CD8-positive, alpha-beta memory T cell (primary cell): Measurements from ENCODE around the gene ALDH1A1. TPM values are rescaled to one million over a fixed set of nuclear protein-coding genes. Genes with fewer than 3 reads are reported as not detected.

Experiments
- CTCF ChIA-PET: fragments of 350-600 bp; sonication (Branson Sonifier 250); formaldehyde crosslinking; loops from one replicate; lab custom pipeline; 2021; ENCODE audit warnings: antibody characterized with exemption; lab: Charles Lee
- POLR2A ChIA-PET: fragments of 350-600 bp; sonication (Branson Sonifier 250); formaldehyde crosslinking; loops from one replicate; lab custom pipeline; 2021; ENCODE audit warnings: antibody characterized with exemption; lab: Charles Lee
- DNase-seq, 5 donors: peaks; one replicate each; pipeline versions ENCODE4 v3.0.0 to v3.0.0-alpha.2; 2020 to 2022; ENCODE audit warnings: mixed read lengths in 1 of 5
- H3K27ac ChIP-seq: one replicate; pipeline ENCODE4 v1.7.0; 2013; ENCODE audit warnings: low read depth, mild to moderate bottlenecking, low read length, moderate library complexity
- H3K27me3 ChIP-seq: 2 replicates; pipeline ENCODE4 v1.7.0; 2013; ENCODE audit warnings: low read length, mild to moderate bottlenecking; ENCODE audit not compliant: insufficient read depth, poor library complexity, severe bottlenecking
- H3K36me3 ChIP-seq: 2 replicates; pipeline ENCODE4 v1.7.0; 2013; ENCODE audit warnings: mild to moderate bottlenecking, low read length, moderate library complexity; ENCODE audit not compliant: insufficient read depth
- H3K4me1 ChIP-seq: 2 replicates; pipeline ENCODE4 v1.7.0; 2013; ENCODE audit warnings: mild to moderate bottlenecking, low read length, moderate library complexity; ENCODE audit not compliant: insufficient read depth
- H3K4me3 ChIP-seq: 2 replicates; pipeline ENCODE4 v1.7.0; 2013; ENCODE audit warnings: mild to moderate bottlenecking, low read length
- H3K9me3 ChIP-seq: 2 replicates; pipeline ENCODE4 v1.7.0; 2013; ENCODE audit warnings: mild to moderate bottlenecking, low read length
- H3K27ac Mint-ChIP-seq, 8 donors: one replicate each; pipeline ENCODE4 v1.8.0; 2020 to 2021; ENCODE audit warnings: mixed read lengths in 8 of 8, mild to moderate bottlenecking in 6 of 8, inconsistent platforms in 3 of 8, moderate library complexity in 3 of 8
- H3K27me3 Mint-ChIP-seq, 2 donors: one replicate each; pipeline ENCODE4 v1.8.0; 2020 to 2021; ENCODE audit warnings: mixed read lengths in 2 of 2, mild to moderate bottlenecking in 1 of 2, moderate library complexity in 1 of 2
- H3K36me3 Mint-ChIP-seq, 3 donors: one replicate each; pipeline ENCODE4 v1.8.0; 2020 to 2021; ENCODE audit warnings: mixed read lengths in 3 of 3, inconsistent platforms in 1 of 3, mild to moderate bottlenecking in 1 of 3
- H3K4me1 Mint-ChIP-seq, 3 donors: one replicate each; pipeline ENCODE4 v1.8.0; 2020 to 2021; ENCODE audit warnings: mixed read lengths in 3 of 3, inconsistent platforms in 1 of 3, mild to moderate bottlenecking in 1 of 3
- H3K4me3 Mint-ChIP-seq, 7 donors: one replicate each; pipeline ENCODE4 v1.8.0; 2020 to 2021; ENCODE audit warnings: mixed read lengths in 7 of 7, mild to moderate bottlenecking in 6 of 7, moderate library complexity in 4 of 7, inconsistent platforms in 2 of 7
- H3K9me3 Mint-ChIP-seq, 5 donors: one replicate each; pipeline ENCODE4 v1.8.0; 2020 to 2022; ENCODE audit warnings: mixed read lengths in 5 of 5, mild to moderate bottlenecking in 3 of 5, moderate library complexity in 2 of 5, inconsistent platforms in 1 of 5
- polyA plus RNA-seq: library from polyadenylated mRNA; unstranded; fragments of 300-500 nt; fragmentation: Illumina TruSeq; gene quantifications from one replicate; pipeline ENCODE4 v1.2.3, GENCODE V29; 2021
- total RNA-seq, 2 experiments: library from RNA; stranded (reverse); gene quantifications; one replicate each; pipeline ENCODE4 v1.2.3, GENCODE V29; 2021

Gene ALDH1A1
- total and polyA plus RNA-seq, 3 experiments from 2014 or later, result 0.26 to 0.62 TPM; not detected in 1

- no peak overlapping the region for H3K27ac Mint-ChIP-seq
- POLR2A ChIA-PET, result no interaction called here
These were observed 29.4 kb upstream of the ALDH1A1 start for GRCh38 chr9:72982146-72982799.

GRCh38 chr9:72981433-72981832, 28.6 kb upstream of the ALDH1A1 start:
- CTCF ChIA-PET, result no interaction called here
- Histone ChIP-seq H3K4me3 (no peak overlapping the region), H3K27me3 (no peaks in the 10 kb centered on the region), H3K9me3 (no peaks in the 10 kb centered on the region), H3K36me3 (no peaks in the 10 kb centered on the region), H3K27ac (no peak overlapping the region), H3K4me1 (no peaks in the 10 kb centered on the region)
- no peak for DNase-seq
- Mint-ChIP-seq H3K36me3 (no peaks in the 10 kb centered on the region), H3K27me3 (peaks cover 2 to 3% of the 10 kb centered on the region in 2 donors), H3K27ac (no peak overlapping the region), H3K4me1 (no peaks in the 10 kb centered on the region), H3K9me3 (peaks cover 0 to 2% (median 0%) of the 10 kb centered on the region in 5 donors), H3K4me3 (no peak overlapping the region)
- POLR2A ChIA-PET, result no interaction called here

More at GRCh38 chr9:72982146-72982799, 29.4 kb upstream of the ALDH1A1 start:
- DNase-seq, result no peak
- Histone ChIP-seq H3K9me3 (no peaks in the 10 kb centered on the region), H3K27ac (no peak overlapping the region), H3K4me3 (no peak overlapping the region), H3K27me3 (no peaks in the 10 kb centered on the region), H3K4me1 (no peaks in the 10 kb centered on the region), H3K36me3 (no peaks in the 10 kb centered on the region)
- H3K4me1 Mint-ChIP-seq, result no peaks in the 10 kb centered on the region
- H3K27me3 Mint-ChIP-seq, result peaks cover 2 to 3% of the 10 kb centered on the region in 2 donors
- H3K36me3 Mint-ChIP-seq, result no peaks in the 10 kb centered on the region
- H3K9me3 Mint-ChIP-seq, result peaks cover 0 to 2% (median 0%) of the 10 kb centered on the region in 5 donors
- no peak overlapping the region for H3K4me3 Mint-ChIP-seq
- CTCF ChIA-PET, result no interaction called here

GRCh38 chr9:72980600-72981265, 27.9 kb upstream of the ALDH1A1 start:
- Mint-ChIP-seq H3K4me1 (no peaks in the 10 kb centered on the region), H3K36me3 (no peaks in the 10 kb centered on the region), H3K4me3 (no peak overlapping the region), H3K9me3 (peaks cover 0 to 2% (median 0%) of the 10 kb centered on the region in 5 donors), H3K27ac (no peak overlapping the region), H3K27me3 (peaks cover 2 to 3% of the 10 kb centered on the region in 2 donors)
- Histone ChIP-seq H3K4me3 (no peak overlapping the region), H3K27me3 (no peaks in the 10 kb centered on the region), H3K9me3 (no peaks in the 10 kb centered on the region), H3K27ac (no peak overlapping the region), H3K4me1 (no peaks in the 10 kb centered on the region), H3K36me3 (no peaks in the 10 kb centered on the region)
- ChIA-PET CTCF (no interaction called here), POLR2A (no interaction called here)
- no peak for DNase-seq

GRCh38 chr9:72980183-72980582, 27.3 kb upstream of the ALDH1A1 start:
- peaks cover 2 to 3% of the 10 kb centered on the region in 2 donors for H3K27me3 Mint-ChIP-seq
- no peaks in the 10 kb centered on the region for H3K4me1 ChIP-seq
- ChIA-PET CTCF (no interaction called here), POLR2A (no interaction called here)
- no peak overlapping the region for H3K27ac Mint-ChIP-seq
- no peaks in the 10 kb centered on the region for H3K9me3 ChIP-seq
- H3K27ac ChIP-seq, result no peak overlapping the region
- no peaks in the 10 kb centered on the region for H3K27me3 ChIP-seq
- no peak for DNase-seq
- H3K36me3 Mint-ChIP-seq, result no peaks in the 10 kb centered on the region
- H3K4me3 ChIP-seq, result no peak overlapping the region
- no peaks in the 10 kb centered on the region for H3K9me3 Mint-ChIP-seq
- H3K4me3 Mint-ChIP-seq, result no peak overlapping the region
- no peaks in the 10 kb centered on the region for H3K4me1 Mint-ChIP-seq
- no peaks in the 10 kb centered on the region for H3K36me3 ChIP-seq

GRCh38 chr9:72979405-72980100, 26.7 kb upstream of the ALDH1A1 start:
- Histone ChIP-seq H3K4me1 (no peaks in the 10 kb centered on the region), H3K4me3 (no peak overlapping the region), H3K27ac (no peak overlapping the region), H3K9me3 (no peaks in the 10 kb centered on the region), H3K36me3 (no peaks in the 10 kb centered on the region), H3K27me3 (no peaks in the 10 kb centered on the region)
- DNase-seq, result no peak
- Mint-ChIP-seq H3K4me1 (no peaks in the 10 kb centered on the region), H3K27ac (no peak overlapping the region), H3K36me3 (no peaks in the 10 kb centered on the region), H3K27me3 (peaks cover 2 to 3% of the 10 kb centered on the region in 2 donors), H3K9me3 (no peaks in the 10 kb centered on the region), H3K4me3 (no peak overlapping the region)
- POLR2A ChIA-PET, result no interaction called here
- CTCF ChIA-PET, result no interaction called here

- Mint-ChIP-seq H3K4me3 (no peak overlapping the region), H3K4me1 (no peaks in the 10 kb centered on the region), H3K27ac (no peak overlapping the region), H3K9me3 (no peaks in the 10 kb centered on the region), H3K27me3 (peaks cover 0 to 9% of the 10 kb centered on the region in 2 donors), H3K36me3 (no peaks in the 10 kb centered on the region)
- no peak overlapping the region for H3K27ac ChIP-seq
- ChIA-PET POLR2A (no interaction called here), CTCF (no interaction called here)
- no peak overlapping the region for H3K4me3 ChIP-seq
- H3K27me3 ChIP-seq, result no peaks in the 10 kb centered on the region
- H3K9me3 ChIP-seq, result no peaks in the 10 kb centered on the region
- no peak for DNase-seq
- H3K4me1 ChIP-seq, result no peaks in the 10 kb centered on the region
- H3K36me3 ChIP-seq, result no peaks in the 10 kb centered on the region
These were observed 25.9 kb upstream of the ALDH1A1 start for GRCh38 chr9:72978744-72979143.

GRCh38 chr9:72977670-72978069, 24.8 kb upstream of the ALDH1A1 start:
- no peak overlapping the region for H3K27ac ChIP-seq
- no peak overlapping the region for H3K4me3 ChIP-seq
- H3K27ac Mint-ChIP-seq, result no peak overlapping the region
- POLR2A ChIA-PET, result no interaction called here
- no peak for DNase-seq
- no peak overlapping the region for H3K4me3 Mint-ChIP-seq
- CTCF ChIA-PET, result no interaction called here
- H3K27me3 ChIP-seq, result no peaks in the 10 kb centered on the region
- no peaks in the 10 kb centered on the region for H3K36me3 ChIP-seq
- H3K4me1 Mint-ChIP-seq, result no peaks in the 10 kb centered on the region
- no peaks in the 10 kb centered on the region for H3K36me3 Mint-ChIP-seq
- H3K9me3 Mint-ChIP-seq, result peaks cover 0 to 2% (median 0%) of the 10 kb centered on the region in 5 donors
- no peaks in the 10 kb centered on the region for H3K9me3 ChIP-seq
- peaks cover 0 to 13% of the 10 kb centered on the region in 2 donors for H3K27me3 Mint-ChIP-seq
- no peaks in the 10 kb centered on the region for H3K4me1 ChIP-seq

- POLR2A ChIA-PET, result no interaction called here
- Mint-ChIP-seq H3K36me3 (no peaks in the 10 kb centered on the region), H3K9me3 (peaks cover 0 to 3% (median 0%) of the 10 kb centered on the region in 5 donors), H3K4me3 (no peak overlapping the region), H3K27me3 (peaks cover 0 to 10% of the 10 kb centered on the region in 2 donors), H3K4me1 (no peaks in the 10 kb centered on the region), H3K27ac (no peak overlapping the region)
- CTCF ChIA-PET, result no interaction called here
- Histone ChIP-seq H3K4me1 (no peaks in the 10 kb centered on the region), H3K4me3 (no peak overlapping the region), H3K27me3 (no peaks in the 10 kb centered on the region), H3K36me3 (no peaks in the 10 kb centered on the region), H3K9me3 (no peaks in the 10 kb centered on the region), H3K27ac (no peak overlapping the region)
- no peak for DNase-seq
These were observed 21.6 kb upstream of the ALDH1A1 start for GRCh38 chr9:72974501-72974900.
